Occipital lobe (tissue), 2 donors: ENCODE measurements around the gene MBNL1. TPM values are rescaled to one million over a fixed set of nuclear protein-coding genes. Genes with fewer than 3 reads are reported as not detected.
"Not testable (repeated sequence)": the region's sequence is repeated elsewhere in the genome, so short reads cannot be mapped to it uniquely, and the experiment has no call there.

Source experiments
- DNase-seq: peaks from one replicate; lab custom pipeline; 2025; lab: John Stamatoyannopoulos, UW
- total RNA-seq: library from RNA; depleted of rRNA; stranded (reverse); fragments of >200 nt; gene quantifications from one replicate; pipeline ENCODE4 v1.2.3, GENCODE V29; 2014

The MBNL1 gene
- total RNA-seq, 1 donor from 2014 or later = 68.5 TPM

GRCh38 chr3:152348436-152349177, 79.9 kb downstream of the MBNL1 start:
- DNase-seq = no peak

DNA sequence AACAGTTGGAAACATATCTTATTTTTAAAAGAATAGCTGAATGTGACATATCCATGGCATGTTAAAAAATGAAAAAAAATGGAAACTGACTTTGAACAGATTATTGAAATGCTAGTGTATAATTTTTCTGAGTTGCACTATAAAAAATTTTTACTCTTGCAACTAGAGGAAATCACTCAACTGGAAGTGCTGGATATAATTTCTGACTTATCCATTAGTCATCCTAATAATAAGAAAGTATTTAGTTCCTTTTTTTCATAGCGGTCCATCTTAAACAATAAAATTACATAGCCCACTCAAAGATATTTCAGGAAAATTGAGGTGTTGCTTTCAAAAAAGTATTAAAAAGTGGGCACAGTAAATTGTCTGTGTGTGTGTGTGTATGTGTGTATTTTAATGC, 80.7 kb downstream of the MBNL1 start:
- DNase-seq = no peak

DNA sequence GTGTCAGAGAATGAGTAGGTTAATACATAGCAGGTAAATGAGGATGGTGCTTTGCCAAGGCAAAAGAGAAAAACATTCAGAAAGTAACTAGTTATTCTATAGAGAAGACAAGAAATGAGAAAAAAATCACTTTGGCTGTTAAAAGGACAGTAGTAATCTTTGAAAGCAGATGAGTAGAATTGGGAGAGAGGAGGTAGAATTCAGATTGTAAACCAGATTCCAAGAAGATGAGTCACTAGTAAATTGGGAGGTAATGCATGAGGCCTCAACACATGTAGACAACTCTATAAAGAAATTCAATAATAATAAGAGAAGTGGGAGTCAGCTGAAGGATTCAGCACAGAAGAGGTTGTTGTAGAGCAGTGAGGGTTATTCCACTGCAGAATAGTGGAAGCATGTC, 81.4 kb downstream of the MBNL1 start:
- no peak for DNase-seq

DNA sequence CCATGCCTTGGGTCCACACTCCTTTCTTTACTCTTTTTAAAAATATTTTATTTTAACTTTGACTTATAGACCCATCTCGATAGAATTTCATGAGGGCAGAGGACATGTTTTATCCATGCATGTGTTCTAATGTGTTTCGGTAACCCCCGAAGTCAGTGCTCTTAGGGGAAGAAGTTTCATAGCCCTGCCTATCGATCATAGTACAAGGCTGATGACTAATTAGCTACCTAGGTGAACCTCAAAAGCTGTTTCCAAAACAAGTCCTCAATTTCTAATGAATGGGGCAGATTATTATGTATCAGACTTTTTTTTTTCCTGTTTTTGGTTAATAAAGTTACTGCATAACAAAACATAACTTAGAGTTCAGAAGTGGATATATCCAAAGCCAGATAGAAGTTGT, 82.0 kb downstream of the MBNL1 start:
- DNase-seq = no peak

DNA sequence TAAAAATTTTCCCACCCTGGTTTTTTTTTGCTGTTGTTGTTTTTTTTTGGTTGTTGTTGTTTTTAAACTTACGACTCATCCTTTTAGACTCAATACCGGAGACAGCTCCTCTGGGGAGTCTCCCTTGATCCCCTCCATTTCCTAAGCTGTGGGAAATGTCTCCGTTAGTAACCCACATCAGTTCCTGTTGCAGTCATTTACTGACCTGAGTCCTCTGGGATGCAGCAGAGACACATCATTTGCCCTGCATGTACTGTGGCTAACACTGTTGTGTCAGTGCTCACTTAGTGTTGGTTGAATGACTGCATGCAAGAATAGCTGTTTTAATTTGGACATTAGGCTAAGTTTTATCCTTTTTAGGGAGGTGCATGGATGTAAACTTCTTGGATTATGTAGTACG, 83.8 kb downstream of the MBNL1 start:
- no peak for DNase-seq

GRCh38 chr3:152353578-152353977, 84.8 kb downstream of the MBNL1 start:
- DNase-seq = no peak

GRCh38 chr3:152355744-152356665, 87.3 kb downstream of the MBNL1 start:
- DNase-seq = no peak

GRCh38 chr3:152356870-152357276, 88.1 kb downstream of the MBNL1 start:
- DNase-seq = no peak

DNA sequence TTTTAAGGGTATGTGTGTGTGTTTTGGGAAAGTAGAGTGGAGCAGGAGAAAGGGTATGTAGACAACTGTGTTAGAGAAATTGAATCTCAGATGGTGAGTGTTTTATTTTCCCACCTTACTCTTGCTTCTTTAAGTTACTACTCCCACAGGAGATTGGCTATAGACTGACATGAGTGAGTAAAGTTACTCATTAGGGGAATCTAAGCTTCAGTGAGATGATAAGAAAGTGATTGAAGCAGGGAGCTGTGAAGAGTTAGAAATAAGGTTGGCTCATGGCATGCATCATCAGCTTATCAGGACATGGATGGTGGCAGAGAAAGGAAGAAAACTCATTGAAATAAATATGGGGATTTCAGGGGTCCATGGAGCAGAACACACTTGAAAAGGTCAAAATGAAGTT, 88.9 kb downstream of the MBNL1 start:
- DNase-seq = no peak

GRCh38 chr3:152359385-152360248, 90.9 kb downstream of the MBNL1 start:
- DNase-seq = no peak

GRCh38 chr3:152360302-152360701, 91.6 kb downstream of the MBNL1 start:
- DNase-seq = no peak

DNA sequence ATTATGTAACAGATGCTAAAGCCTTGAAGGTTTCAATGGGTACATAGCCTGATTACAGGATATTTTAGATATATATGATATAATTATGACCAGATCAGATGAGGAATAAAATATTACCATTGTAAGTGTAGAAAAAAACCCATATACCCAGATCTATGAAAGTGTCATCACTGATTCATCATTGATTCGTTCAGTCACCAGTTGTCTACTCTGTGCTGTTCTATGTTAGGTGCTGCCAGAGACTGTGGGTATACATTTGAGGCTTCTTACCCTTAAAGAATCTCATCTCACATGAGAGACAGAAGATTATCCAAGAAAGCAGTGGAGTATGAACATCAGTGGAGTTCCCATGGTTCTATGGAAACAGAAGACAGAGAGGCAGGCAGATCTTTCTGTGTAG, 92.2 kb downstream of the MBNL1 start:
- no peak for DNase-seq

- no peak for DNase-seq
Observed at GRCh38 chr3:152362086-152362485, 93.4 kb downstream of the MBNL1 start.

DNA sequence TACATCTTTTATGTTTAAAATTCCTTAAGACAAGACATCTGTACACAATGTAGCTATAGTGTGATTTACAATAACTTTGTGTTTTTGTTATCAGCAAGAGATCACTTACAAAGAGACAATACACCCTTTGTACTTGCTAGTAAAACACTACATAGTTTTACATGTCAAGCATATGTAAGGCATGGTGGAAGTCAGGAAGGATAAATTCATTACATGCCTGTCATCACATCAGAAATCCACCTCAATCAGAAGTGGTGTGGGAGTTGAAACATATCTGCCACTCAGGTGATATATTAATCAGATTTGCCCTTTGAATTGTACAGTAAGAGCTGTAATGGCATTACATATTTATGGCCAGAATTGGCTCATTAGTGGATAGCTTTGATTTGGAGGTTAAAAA, 95.5 kb downstream of the MBNL1 start:
- no peak for DNase-seq

- no peak for DNase-seq
Observed at GRCh38 chr3:152365126-152365525, 96.4 kb downstream of the MBNL1 start.

DNA sequence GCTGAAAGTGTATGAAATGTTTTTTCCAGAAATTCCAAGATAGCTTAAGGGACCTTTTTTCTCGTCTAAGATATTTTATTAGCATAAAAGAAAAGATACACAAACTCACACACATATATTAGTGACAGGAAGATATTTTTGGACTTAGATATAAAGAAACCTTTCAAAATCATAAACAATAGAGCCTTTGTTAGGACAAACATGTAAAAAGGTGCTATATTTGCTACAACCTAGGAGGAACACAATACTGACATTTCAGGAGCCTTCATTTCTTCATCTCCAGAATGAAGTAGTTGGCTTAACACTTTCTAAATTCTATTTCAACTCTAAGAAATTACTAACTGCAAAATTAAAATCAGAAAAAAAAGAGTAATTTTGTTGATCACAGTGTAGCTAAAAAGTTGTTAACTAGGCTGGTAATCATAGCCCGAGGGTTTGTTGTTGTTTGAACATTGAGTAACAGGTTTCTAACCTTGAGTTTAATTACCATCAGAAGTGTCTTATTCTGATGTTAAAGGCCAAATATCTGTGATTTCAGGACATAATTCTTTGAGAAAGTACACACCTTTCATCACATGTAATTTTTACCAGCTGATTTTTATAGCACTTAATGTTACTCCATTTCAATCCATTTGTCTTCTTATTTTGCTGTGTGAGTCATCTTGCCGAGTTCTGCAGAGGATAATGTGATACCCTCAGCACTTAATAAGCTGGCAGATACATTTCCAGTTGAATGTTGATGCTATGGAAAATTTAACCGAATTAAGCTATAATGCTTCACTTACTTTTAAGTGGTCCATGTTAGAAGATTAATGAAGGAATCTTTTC, 97.3 kb downstream of the MBNL1 start:
- no peak for DNase-seq

DNA sequence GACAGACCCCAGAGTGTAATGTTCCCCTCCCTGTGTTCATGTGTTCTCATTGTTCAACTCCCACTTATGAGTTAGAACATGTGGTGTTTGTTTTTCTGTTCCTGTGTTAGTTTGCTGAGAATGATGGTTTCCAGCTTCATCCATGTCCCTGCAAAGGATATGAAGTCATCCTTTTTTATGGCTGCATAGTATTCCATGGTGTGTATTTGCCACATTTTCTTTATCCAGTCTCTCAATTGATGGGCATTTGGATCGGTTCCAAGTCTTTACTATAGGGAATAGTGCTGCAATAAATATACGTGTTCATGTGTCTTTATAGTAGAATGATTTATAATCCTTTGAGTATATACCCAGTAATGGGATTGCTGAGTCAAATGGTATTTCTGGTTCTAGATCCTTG, 98.5 kb downstream of the MBNL1 start:
- DNase-seq = not testable (repeated sequence)

GRCh38 chr3:152372633-152373032, 103.9 kb downstream of the MBNL1 start:
- not testable (repeated sequence) for DNase-seq

DNA sequence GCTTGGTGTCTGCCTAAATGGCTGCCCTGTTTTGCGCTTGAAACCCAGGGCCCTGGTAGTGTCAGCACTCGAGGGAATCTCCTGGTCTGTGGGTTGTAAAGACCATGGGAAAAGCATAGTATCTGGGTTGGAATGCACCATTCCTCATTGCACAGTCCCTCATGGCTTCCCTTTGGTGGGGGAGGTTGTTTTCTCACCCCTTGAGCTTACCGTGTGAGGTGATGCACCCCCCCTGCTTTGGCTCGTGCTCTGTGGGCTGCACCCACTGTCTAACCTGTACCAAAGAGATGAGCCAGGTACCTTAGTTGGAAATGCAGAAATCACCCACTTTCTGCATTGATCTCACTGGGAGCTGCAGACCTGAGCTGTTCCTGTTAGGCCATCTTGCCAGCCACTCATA, 104.7 kb downstream of the MBNL1 start:
- no peak for DNase-seq

DNA sequence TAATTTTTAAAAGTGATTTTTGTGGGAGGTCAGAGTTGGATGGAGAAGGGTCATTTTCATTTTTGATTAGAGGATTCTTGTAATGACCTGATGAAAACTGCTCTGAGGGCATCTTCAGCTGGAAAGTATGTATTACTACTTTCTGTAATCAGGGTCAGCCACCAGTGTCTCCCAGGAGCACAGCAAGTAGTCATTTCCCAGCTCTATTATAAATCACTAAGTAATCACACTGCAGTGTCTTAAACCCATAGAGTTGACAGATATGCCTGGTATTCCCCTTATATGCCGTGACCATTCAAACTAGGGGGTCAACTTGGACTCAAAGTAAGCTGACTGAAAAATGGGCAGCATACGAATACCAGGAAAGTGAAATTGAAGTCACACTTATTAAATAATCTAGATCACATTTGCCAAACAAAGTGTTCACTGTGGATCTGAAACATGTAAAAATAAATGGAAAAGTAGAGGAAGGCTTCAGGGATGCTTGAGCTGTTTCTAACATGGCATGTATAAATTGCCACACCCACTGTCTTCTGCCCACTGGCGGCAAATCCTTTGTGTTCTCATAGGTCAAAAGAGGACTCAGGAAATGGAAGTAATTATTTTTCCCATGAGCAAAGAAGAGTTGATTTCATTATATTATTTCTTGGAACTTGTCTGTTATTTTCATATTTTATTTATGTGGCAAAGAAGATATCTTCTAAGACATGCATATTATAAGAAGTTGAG, 105.7 kb downstream of the MBNL1 start:
- no peak for DNase-seq
